GM18870 (cell line): ENCODE results near the gene SUN1.
"Not testable (repeated sequence)": the region's sequence is repeated elsewhere in the genome, so short reads cannot be mapped to it uniquely, and the experiment has no call there.

Experiments
- ATAC-seq: cut with Tn5 transposase; IDR thresholded peaks from one replicate; pipeline ENCODE4 v1.9.1; 2021; ENCODE audit warnings: moderate library complexity; ENCODE audit not compliant: unreplicated experiment

Gene SUN1

DNA sequence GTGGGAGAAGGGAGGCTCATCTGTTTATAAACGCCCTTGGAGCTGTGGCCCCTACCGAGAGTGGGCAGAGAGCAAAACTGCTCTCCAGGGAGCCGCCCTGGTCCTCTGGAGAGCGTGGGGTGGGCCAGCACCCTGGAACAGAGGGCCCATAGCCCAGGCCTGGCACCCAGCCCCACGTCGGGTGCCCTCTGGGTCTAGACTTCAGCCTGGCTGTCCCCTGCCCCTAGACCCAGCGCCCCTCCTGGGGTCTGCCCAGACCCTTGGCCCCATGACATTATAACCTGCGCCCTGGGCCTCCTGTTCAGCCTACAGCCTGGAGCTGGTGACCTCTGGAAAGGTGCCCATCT, 68.7 kb downstream of the SUN1 start:
- no peak for ATAC-seq

- no peak for ATAC-seq
Observed at GRCh38 chr7:901388-902154, 69.3 kb downstream of the SUN1 start.

- ATAC-seq = no peak
Observed at GRCh38 chr7:902996-903395, 70.7 kb downstream of the SUN1 start.

GRCh38 chr7:903921-904755, 71.9 kb downstream of the SUN1 start:
- ATAC-seq = no peak

GRCh38 chr7:904847-905246, 72.6 kb downstream of the SUN1 start:
- no peak for ATAC-seq

GRCh38 chr7:906776-907157, 74.5 kb downstream of the SUN1 start:
- no peak for ATAC-seq

- no peak for ATAC-seq
Observed at GRCh38 chr7:907158-907980, 75.1 kb downstream of the SUN1 start.

- ATAC-seq = no peak
Observed at GRCh38 chr7:908159-908581, 75.9 kb downstream of the SUN1 start.

DNA sequence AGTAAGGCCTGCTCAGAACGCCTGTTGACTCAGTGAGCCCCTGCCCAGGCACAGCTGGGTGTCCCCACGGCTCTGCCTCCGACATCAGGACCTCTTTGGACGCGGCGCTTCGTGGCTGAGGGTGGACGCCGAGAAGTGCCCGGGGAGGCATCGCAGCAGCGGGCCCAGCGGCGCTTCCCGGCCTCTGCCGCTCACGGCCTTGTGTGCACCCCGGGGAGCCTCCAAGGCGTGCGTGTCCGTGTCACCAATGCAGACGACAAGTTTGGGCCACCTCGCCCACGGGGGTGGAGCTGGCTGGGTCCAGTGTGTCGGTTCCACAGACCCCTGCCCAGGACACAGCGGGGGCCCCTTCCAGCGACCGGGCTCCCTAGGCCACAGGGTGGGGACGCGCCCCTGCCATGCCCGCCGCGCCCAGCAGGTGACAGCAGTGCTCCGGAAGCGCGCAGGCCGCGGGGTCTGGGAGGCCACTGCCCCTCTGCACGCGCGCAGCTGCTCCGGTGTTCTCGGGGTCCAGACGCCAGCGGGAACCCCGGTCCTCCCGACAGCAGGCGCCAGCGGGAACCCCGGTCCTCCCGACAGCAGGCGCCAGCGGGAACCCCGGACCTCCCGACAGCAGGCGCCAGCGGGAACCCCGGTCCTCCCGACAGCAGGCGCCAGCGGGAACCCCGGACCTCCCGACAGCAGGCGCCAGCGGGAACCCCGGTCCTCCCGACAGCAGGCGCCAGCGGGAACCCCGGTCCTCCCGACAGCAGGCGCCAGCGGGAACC, 76.5 kb downstream of the SUN1 start:
- not testable (repeated sequence) for ATAC-seq

GRCh38 chr7:909358-910329, 77.4 kb downstream of the SUN1 start:
- no peak for ATAC-seq

DNA sequence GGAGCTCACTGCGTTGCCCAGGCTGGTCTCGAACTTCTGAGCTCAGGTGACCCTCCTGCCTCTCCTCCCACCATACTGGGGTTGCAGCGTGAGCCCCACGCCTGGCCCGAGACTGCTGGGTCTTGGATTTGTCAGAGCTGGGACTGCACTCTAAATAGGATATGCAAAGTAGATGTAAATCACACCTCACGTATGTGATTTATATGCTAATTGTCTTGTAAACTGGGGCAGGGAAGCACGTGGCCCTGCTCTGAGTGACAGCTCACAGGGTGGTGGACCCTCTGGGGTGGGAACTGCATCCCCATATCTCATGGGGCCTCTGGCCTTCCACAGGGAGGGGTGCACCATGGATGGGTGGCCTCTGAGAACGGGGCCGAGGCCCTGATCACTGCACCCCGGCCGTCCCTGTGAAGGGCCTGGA, 78.2 kb downstream of the SUN1 start:
- no peak for ATAC-seq

DNA sequence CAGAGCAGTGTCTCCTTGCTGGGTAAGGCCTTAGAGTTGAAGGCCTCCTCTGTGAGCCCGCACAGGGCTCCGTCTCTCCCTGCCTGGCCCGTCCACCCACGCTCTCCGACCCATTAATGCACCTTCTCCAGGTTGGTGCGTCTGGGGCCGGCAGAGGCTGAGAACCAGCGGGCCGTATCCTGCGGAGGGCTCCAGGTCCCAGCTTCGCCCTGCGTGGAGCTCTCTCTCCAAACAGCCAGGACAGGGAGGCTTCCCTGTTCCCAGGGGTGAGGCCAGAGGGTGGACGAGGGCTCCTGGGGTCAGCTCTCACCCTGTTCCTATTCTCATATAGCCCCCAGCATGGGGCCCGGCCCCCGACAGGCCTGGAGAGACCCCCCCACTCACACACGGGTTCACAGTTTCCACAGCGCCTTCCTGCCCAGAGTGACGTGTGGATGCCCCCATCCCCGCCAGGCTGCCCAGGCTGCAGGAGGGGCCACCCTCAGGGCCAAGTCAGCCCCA, 78.7 kb downstream of the SUN1 start:
- ATAC-seq = no peak

DNA sequence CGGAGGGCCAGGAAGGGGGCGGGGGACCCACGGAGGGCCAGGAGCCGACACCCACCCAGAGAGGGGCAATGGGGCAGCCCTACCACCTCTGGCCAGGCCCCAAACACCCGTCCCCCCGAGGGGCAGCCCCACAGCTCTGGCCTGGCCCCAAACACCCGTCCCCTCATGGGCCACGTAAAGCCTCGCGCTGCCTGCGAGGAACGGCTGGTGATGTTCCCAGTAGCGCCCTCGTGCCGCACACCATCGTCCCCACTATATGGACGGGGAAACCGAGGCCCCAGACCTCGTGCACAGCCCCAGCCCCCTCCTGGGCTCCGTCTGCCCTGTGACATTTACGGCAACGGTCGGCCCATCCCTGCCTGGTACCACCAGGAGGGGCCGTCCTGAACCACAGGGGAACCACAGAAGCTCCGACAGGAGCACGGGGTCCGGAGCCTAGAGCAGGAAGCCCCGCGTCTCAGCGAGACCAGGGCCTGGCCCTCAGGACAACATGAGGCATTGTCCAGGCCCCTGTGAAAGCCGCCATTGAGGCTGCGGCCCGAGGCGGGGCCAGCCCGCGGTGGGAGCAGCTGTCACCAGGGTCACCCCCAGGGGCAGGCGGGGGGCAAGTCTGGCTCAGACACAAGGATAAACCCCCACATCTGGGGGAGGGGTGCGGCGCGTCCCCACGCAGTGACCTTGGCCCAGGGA, 79.7 kb downstream of the SUN1 start:
- no peak for ATAC-seq

DNA sequence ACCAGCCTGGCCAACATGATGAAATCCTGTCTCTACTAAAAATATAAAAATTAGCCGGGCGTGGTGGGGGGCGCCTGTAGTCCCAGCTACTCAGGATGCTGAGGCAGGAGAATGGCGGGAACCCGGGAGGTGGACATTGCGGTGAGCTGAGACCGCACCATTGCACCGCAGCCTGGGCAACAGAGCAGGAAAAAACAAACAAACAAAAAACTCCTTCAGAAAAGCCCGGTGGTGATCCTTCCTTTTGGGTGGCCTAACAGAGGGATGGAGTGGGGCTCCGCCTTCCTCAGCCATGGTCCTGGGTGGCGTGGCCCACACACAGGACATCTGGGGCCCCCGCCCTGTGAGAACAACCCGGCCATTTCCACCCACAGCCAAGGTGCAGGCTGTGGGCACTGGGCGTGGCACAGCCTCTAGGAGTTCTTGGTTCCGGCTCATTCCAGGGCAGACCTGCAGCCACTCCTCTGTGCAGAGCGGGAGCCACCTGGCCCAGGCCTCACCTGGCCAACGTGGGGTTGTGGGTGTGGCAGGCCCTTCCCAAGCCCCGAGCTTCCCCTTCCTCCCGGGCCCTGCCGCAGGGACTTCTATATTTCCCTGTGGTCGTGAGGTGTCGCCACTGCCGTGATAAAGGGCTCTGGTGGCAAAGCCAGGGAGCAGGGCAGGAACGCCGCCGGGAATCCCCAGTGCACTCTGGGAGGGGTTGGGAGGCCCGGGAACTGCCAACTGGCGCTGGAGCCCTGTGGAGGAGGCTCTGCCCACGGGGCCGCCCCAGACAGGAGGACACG, 81.7 kb downstream of the SUN1 start:
- no peak for ATAC-seq

- ATAC-seq = no peak
Observed at GRCh38 chr7:914521-915194, 82.4 kb downstream of the SUN1 start.

DNA sequence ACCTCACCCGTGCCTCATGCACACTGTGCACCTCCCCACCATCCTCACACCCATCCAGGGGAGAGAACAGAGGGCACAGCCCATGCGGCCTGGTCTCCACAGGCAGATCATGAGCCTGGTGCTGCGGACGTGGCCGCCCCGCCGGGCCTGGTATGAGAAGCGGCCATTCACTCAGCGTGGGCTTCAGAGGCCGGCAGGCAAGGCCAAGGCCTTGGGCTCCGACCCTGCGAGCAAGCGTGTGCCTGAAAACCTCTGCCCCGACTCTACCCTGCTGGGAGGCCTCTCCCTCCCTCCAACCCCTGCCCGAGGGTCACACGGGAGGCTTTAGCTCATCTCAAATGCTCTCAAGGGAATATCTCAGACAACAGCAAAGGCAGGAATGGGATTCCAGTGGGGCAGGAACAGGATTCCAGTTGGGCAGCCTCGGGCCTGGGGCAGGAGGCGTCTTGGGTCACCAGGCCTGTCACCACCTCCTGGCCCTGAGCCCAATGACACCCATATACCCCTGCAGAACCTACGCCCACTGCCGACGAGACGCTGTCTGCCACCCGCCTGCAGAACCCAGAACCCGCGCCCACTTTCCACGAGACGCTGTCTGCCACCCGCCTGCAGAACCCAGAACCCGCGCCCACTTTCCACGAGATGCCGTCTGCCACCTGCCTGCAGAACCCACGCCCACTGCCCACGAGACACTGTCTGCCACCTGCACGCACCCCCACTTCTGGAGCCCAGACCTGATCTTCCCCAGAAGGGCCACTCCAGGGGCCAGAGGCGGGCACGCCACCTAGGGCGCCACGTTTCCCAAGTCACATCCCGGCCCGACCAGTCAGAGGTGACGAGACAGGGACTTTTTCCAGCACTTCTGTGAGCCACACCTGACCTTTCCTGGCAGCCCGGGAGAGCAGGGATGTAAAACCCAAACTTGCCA, 83.3 kb downstream of the SUN1 start:
- ATAC-seq = no peak
